Endothelial cell of umbilical vein (primary cell): ENCODE measurements around the gene MUC4.

Experiments
- CTCF ChIP-seq, 2 donors: IDR thresholded peaks; 1 replicate in 1 of 2; 2 replicates in 1 of 2; pipeline ENCODE4 v1.5.1; 2011; ENCODE audit warnings: low read length in 2 of 2, mild to moderate bottlenecking in 2 of 2, moderate library complexity in 2 of 2, control low read depth in 1 of 2, inconsistent platforms in 1 of 2, low read depth in 1 of 2; ENCODE audit not compliant: insufficient read depth in 1 of 2; ENCODE audit errors: extremely low read depth in 1 of 2
- EZH2 ChIP-seq: IDR thresholded peaks from 2 replicates; pipeline ENCODE4 v1.6.1; 2012; ENCODE audit warnings: borderline replicate concordance, low read depth, mild to moderate bottlenecking, moderate library complexity, low read length, inconsistent platforms; ENCODE audit not compliant: severe bottlenecking
- FOS ChIP-seq: IDR thresholded peaks from 2 replicates; pipeline ENCODE4 v1.6.1; 2011; ENCODE audit warnings: mild to moderate bottlenecking, low read length, moderate library complexity, borderline replicate concordance; ENCODE audit not compliant: insufficient read depth
- JUN ChIP-seq: IDR thresholded peaks from 2 replicates; pipeline ENCODE4 v1.6.1; 2011; ENCODE audit warnings: borderline replicate concordance, low read depth; ENCODE audit not compliant: insufficient read length, insufficient read depth
- MAX ChIP-seq: IDR thresholded peaks from 2 replicates; pipeline ENCODE4 v1.6.1; 2011; ENCODE audit not compliant: insufficient read depth, insufficient read length
- MYC ChIP-seq: IDR thresholded peaks from one replicate; pipeline ENCODE4 v1.6.1; 2011; ENCODE audit warnings: mild to moderate bottlenecking, low read depth, low read length
- POLR2A ChIP-seq: IDR thresholded peaks from 2 replicates; pipeline ENCODE4 v1.6.1; 2012; ENCODE audit warnings: low read depth, mild to moderate bottlenecking, control low read depth, low read length
- POLR2AphosphoS5 ChIP-seq: IDR thresholded peaks from 2 replicates; pipeline ENCODE4 v1.6.1; 2012; ENCODE audit warnings: low read depth, mild to moderate bottlenecking, control low read depth, low read length, moderate library complexity; ENCODE audit not compliant: insufficient read depth

GRCh38 chr3:195838714-195839113 is 27.0 kb upstream of the MUC4 start:
- TF ChIP-seq JUN (no peak), EZH2 (no peak), POLR2AphosphoS5 (no peak), CTCF (IDR thresholded peaks at IDR 0.05; ENCODE audit: extremely low read depth in 1 of 2, insufficient read depth in 1 of 2, low read depth in 1 of 2, low read length in 2 of 2) (no peak), FOS (no peak), POLR2A (no peak), MAX (no peak), MYC (no peak)
